GM19395 (cell line): ENCODE results near the gene PLEKHG2.

Experiments used
- ATAC-seq: cut with Tn5 transposase; IDR thresholded peaks from one replicate; pipeline ENCODE4 v1.9.1; 2021; ENCODE audit warnings: mild to moderate bottlenecking, moderate library complexity; ENCODE audit not compliant: unreplicated experiment

Gene PLEKHG2

DNA sequence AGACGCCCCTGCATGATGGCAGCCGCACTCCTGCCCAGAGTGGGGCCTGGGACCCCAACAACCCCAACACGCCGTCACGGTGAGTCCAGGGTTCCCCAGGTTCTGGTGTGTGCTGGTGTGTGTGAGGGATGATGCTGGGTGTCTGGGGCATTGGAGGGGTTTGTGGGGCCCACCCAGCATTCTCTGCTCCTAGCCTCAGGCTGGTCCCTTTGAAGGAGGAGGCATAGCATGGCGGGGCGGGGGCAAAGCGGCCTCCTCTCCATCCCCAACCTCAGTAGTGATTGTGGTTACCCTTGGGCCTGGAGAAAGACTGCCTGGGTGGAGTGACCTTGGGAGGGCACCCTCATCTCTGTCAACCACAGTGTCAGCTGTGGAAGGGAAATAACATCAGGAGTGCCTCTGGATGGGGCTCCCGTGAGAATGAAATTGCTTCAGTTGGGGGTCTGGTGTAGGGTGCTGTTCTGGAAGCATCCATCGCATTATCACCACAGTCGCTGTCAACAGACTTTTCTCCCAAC lies 61.0 kb downstream of the PLEKHG2 start:
- no peak for ATAC-seq

DNA sequence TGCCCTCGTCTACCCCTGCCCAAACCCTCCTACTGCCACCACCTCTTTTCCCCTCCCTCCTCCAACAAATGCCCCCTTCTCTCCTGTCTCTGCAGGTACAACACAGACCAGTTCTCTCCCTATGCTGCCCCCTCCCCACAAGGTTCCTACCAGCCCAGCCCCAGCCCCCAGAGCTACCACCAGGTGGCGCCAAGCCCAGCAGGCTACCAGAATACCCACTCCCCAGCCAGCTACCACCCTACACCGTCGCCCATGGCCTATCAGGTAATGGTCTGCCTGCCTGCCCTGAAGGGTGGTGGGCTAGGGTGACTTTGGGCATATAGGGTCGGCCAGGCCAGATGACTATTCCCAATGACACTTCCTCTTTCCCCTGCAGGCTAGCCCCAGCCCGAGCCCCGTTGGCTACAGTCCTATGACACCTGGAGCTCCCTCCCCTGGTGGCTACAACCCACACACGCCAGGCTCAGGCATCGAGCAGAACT lies 61.7 kb downstream of the PLEKHG2 start:
- ATAC-seq, result no peak

DNA sequence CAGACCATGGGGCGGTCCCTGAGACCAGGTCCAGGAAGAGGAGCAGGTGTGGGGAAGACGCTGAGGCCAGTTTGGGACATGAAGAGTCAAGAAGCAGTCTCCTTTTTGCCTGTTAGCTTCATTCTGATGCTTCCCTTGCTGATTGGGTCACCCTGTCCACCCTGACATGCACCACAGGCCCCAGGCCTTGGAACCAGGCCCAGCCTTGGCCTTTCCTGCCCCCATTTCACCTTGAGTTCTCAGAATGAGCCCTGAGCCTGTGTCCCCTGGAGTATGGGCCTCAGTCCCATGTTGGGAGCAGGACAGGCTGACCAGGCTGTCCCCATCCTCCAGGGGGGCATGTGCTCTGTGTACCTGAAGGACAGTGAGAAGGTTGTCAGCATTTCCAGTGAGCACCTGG lies 63.3 kb downstream of the PLEKHG2 start:
- ATAC-seq, result no peak
